Heart left ventricle (tissue), 13 donors: Measurements from ENCODE around the gene RBM15.

Experiments used
- CTCF ChIP-seq, 12 donors: fragments of 200-600 bp; sonication (generic) in 4 of 12; IDR thresholded peaks; one replicate each; pipeline versions ENCODE4 v1.5.0 to v1.8.0; 2018 to 2022; ENCODE audit warnings: antibody characterized with exemption in 12 of 12, mild to moderate bottlenecking in 5 of 12
- POLR2A ChIP-seq, 2 donors: fragments of 450-650 bp; IDR thresholded peaks; one replicate each; pipeline ENCODE4 v1.6.1; 2017; ENCODE audit warnings: antibody characterized with exemption in 2 of 2, mild to moderate bottlenecking in 2 of 2, moderate library complexity in 2 of 2
- donor health status: ischemic (EF 13 %, LVEDD 7.1; RV severe dilation, severe dysfunction).
- donor health status: DM: no; HTN: yes; CAD: no.
- donor health status: DM: no; HTN: no; CAD: no.
- donor health status: ischemic (EF 25% LVEDD 6.9; RV normal size, moderate dysfunction).
- donor health status: ischemic (EF 25% LVEDD 5.7; RV mildly dilated, moderate dysfunction).
- donor health status: ischemic (EF 35%, LVEDD 5.7; RV mildly dilated, moderate dysfunction).
- donor health status: nonischemic (EF 11% LVEDD 7.7; RV severe dilation, severe dysfunction).
- donor health status: DM: yes; HTN: yes; CAD: no.
- donor health status: PGD.
- donor health status: ischemic (EF 29% LVEDD 5.4; RV normal size, mild dysfunction).
- donor health status: nonischemic (EF 23%, LVEDD 6.1; RV moderate dilation, normal function).

DNA sequence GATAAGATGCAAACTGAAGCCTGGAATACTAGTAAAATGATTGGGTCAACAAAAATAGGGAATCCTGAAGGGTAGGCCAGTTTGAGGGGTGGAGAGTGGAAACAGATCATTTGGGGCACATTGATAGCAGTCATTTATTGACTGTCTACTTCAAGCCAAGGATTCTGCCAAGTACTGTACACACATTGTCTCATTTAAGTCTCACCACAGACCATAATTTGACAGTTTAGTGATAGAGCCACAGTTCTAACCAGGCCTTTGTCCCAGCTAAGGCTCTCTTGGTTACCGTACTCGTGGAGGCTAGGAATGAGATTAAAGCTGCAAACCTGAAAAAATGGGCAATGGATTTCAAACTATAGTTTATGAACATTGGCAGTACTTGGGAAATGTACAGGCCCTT, 11.2 kb downstream of the RBM15 start:
- no peak for TF ChIP-seq CTCF (IDR thresholded peaks at IDR 0.05)
- TF ChIP-seq POLR2A (IDR thresholded peaks at IDR 0.05) = no peak
